PC-9 (cell line): ENCODE results near the gene ACVR2A. TPM values are rescaled to one million over a fixed set of nuclear protein-coding genes. Genes with fewer than 3 reads are reported as not detected.

Experiments used
- Bru-seq: library from RNA; stranded (reverse); fragments of 400-500 nt; gene quantifications from one replicate; lab custom pipeline; 2021; lab: Mats Ljungman, UMichigan
- BruChase-seq, 2 experiments: library from RNA; stranded (reverse); fragments of 400-500 nt; gene quantifications; one replicate each; lab custom pipeline; 2021; lab: Mats Ljungman, UMichigan
- BruUV-seq: library from RNA; stranded (reverse); fragments of 400-500 nt; replicated peaks from 2 replicates; lab custom pipeline; 2021; lab: Mats Ljungman, UMichigan
- CTCF ChIA-PET: fragments of 300-600 bp; sonication (Branson Sonifier 250); formaldehyde crosslinking; loops from one replicate; lab custom pipeline; 2022; ENCODE audit warnings: antibody characterized with exemption; lab: Charles Lee
- POLR2A ChIA-PET: fragments of 300-600 bp; sonication (Branson Sonifier 250); formaldehyde crosslinking; loops from one replicate; lab custom pipeline; 2022; ENCODE audit warnings: antibody characterized with exemption; ENCODE audit not compliant: unreplicated experiment; lab: Charles Lee
- DNase-seq, 2 experiments: peaks; one replicate each; pipeline versions ENCODE4 v3.0.0 to v3.0.0-alpha.2; 2015 to 2022; ENCODE audit warnings: mixed read lengths in 1 of 2
- H2AFZ ChIP-seq: fragments of 200-600 bp; sonication (generic); 2 replicates; pipeline ENCODE4 v1.8.1; 2017; ENCODE audit warnings: antibody characterized with exemption
- H3F3A ChIP-seq: fragments of 200-600 bp; sonication (generic); 2 replicates; pipeline ENCODE4 v1.8.1; 2017; ENCODE audit warnings: antibody characterized with exemption, mild to moderate bottlenecking, low read depth; ENCODE audit not compliant: insufficient read depth
- H3K27ac ChIP-seq: fragments of 200-600 bp; sonication (generic); 2 replicates; pipeline ENCODE4 v1.6.1; 2016; ENCODE audit warnings: mixed run types
- H3K27me3 ChIP-seq: fragments of 200-600 bp; sonication (generic); 2 replicates; pipeline ENCODE4 v1.6.1; 2016; ENCODE audit warnings: low read depth, mixed run types; ENCODE audit not compliant: insufficient read depth
- H3K36me3 ChIP-seq: fragments of 200-600 bp; sonication (generic); 2 replicates; pipeline ENCODE4 v1.6.1; 2016; ENCODE audit warnings: low read depth, mixed run types
- H3K4me1 ChIP-seq: fragments of 200-600 bp; sonication (generic); replicated peaks from 2 replicates; pipeline ENCODE4 v1.6.1; 2016; ENCODE audit warnings: mixed run types; ENCODE audit not compliant: insufficient read depth
- H3K4me2 ChIP-seq: fragments of 200-600 bp; sonication (generic); 2 replicates; pipeline ENCODE4 v1.6.1; 2017; ENCODE audit warnings: mixed run types
- H3K4me3 ChIP-seq: fragments of 200-600 bp; sonication (generic); 2 replicates; pipeline ENCODE4 v1.6.1; 2016; ENCODE audit warnings: mixed run types
- H3K79me2 ChIP-seq: fragments of 200-600 bp; sonication (generic); 2 replicates; pipeline ENCODE4 v1.6.1; 2017; ENCODE audit warnings: low read depth, mixed run types
- H3K9me2 ChIP-seq: fragments of 200-600 bp; sonication (generic); 2 replicates; pipeline ENCODE4 v1.8.1; 2017; ENCODE audit warnings: mild to moderate bottlenecking; ENCODE audit not compliant: insufficient read depth
- H3K9me3 ChIP-seq: fragments of 200-600 bp; sonication (generic); 2 replicates; pipeline ENCODE4 v1.8.1; 2016; ENCODE audit warnings: low read depth; ENCODE audit not compliant: insufficient read depth
- H4K20me1 ChIP-seq: fragments of 200-600 bp; sonication (generic); 2 replicates; pipeline ENCODE4 v1.8.1; 2017; ENCODE audit not compliant: insufficient read depth
- CTCF ChIP-seq: fragments of 200-600 bp; sonication (generic); conservative IDR thresholded peaks from 2 replicates; pipeline ENCODE4 v1.6.1; 2017; ENCODE audit warnings: mixed run types, antibody characterized with exemption, mild to moderate bottlenecking, moderate library complexity
- EZH2 ChIP-seq: fragments of 200-600 bp; sonication (generic); IDR thresholded peaks from 2 replicates; pipeline ENCODE4 v1.8.0; 2017; ENCODE audit warnings: antibody characterized with exemption, low read depth
- intact Hi-C: fragments of 100-400 bp; cut with micrococcal nuclease; formaldehyde crosslinking; loops from one replicate; pipeline ENCODE4 v1.10.0; 2022; ENCODE audit not compliant: unreplicated experiment
- long read RNA-seq: library from polyadenylated mRNA; stranded (forward); transcript quantifications from one replicate; pipeline ENCODE4 v2.0.0, GENCODE V29; 2022
- total RNA-seq: library from RNA; stranded (reverse); gene quantifications from 2 replicates; pipeline ENCODE4 v1.2.3, GENCODE V29; 2021

The ACVR2A gene
- total RNA-seq (10.2 and 10.3 TPM in 2 replicates), Bru-seq, nascent RNA (percentile 78 among the genes with signal in this experiment), BruChase-seq, experiment 1, labeled RNA remaining after a 2-hour chase (percentile 68 among the genes with signal in this experiment), BruChase-seq, experiment 2, labeled RNA remaining after a 6-hour chase (percentile 51 among the genes with signal in this experiment)
- long read RNA-seq, full-length matches to known transcripts: 1 of 1 reads
- long read RNA-seq, partial matches to known transcripts: 0 of 1 reads
- long read RNA-seq, other reads (novel, unspliced or antisense): 0 of 1 reads

- Histone ChIP-seq H3K9me3 (no peaks in the 10 kb centered on the region), H3K79me2 (peaks cover 53% of the 10 kb centered on the region), H3K4me2 (peak within 1 kb of the TSS; percentile 96), H3K4me1 (peaks cover 37% of the 10 kb centered on the region), H3F3A (0 out of 2 replicates have a peak, but pooled peaks cover 8% of the 10 kb centered on the region), H2AFZ (peak within 1 kb of the TSS; percentile 91), H4K20me1 (no peaks in the 10 kb centered on the region; the same call in 1 of the 2 replicates), H3K36me3 (no peaks in the 10 kb centered on the region), H3K27me3 (no peaks in the 10 kb centered on the region), H3K9me2 (no peaks in the 10 kb centered on the region), H3K4me3 (peak within 1 kb of the TSS; percentile 77), H3K27ac (peak within 1 kb of the TSS; percentile 89)
- BruUV-seq: no TSS peak
- intact Hi-C loops: no loop called here
- peak; percentile 21 to 35 for DNase-seq
- TF ChIP-seq EZH2 (no peak), CTCF (no peak)
- ChIA-PET CTCF (interaction anchor here (0.6 to 0.7 kb wide), 3 partner anchors 60 to 739 kb away, joined by 3 to 4 read pairs (median 3); no protein-coding TSS in a partner anchor), POLR2A (interaction anchor here (0.6 kb wide), 1 partner anchor 485 kb away, joined by 8 read pairs; no protein-coding TSS in a partner anchor)
Observed at GRCh38 chr2:147844697-147845410, at the start of gene ACVR2A. TSS of gene ACVR2A (plus strand) at chr2:147845029. CDS start at chr2:147845153, 124 bp downstream.

GRCh38 chr2:147800316-147800715 is 44.5 kb upstream of the ACVR2A start:
- no peaks in the 10 kb centered on the region for H3F3A ChIP-seq
- H3K27me3 ChIP-seq: no peaks in the 10 kb centered on the region
- H2AFZ ChIP-seq: no peak overlapping the region
- no peaks in the 10 kb centered on the region for H3K79me2 ChIP-seq
- H3K4me1 ChIP-seq: no peaks in the 10 kb centered on the region
- intact Hi-C loops: no loop called here
- no peak for DNase-seq
- H3K36me3 ChIP-seq: no peaks in the 10 kb centered on the region
- POLR2A ChIA-PET: no interaction called here
- H3K27ac ChIP-seq: no peak overlapping the region
- no peaks in the 10 kb centered on the region for H3K9me3 ChIP-seq
- TF ChIP-seq CTCF (no peak), EZH2 (no peak)
- no peaks in the 10 kb centered on the region for H3K9me2 ChIP-seq
- CTCF ChIA-PET: no interaction called here
- H3K4me3 ChIP-seq: no peak overlapping the region
- H3K4me2 ChIP-seq: no peak overlapping the region
- H4K20me1 ChIP-seq: no peaks in the 10 kb centered on the region
- BruUV-seq: no TSS peak

DNA sequence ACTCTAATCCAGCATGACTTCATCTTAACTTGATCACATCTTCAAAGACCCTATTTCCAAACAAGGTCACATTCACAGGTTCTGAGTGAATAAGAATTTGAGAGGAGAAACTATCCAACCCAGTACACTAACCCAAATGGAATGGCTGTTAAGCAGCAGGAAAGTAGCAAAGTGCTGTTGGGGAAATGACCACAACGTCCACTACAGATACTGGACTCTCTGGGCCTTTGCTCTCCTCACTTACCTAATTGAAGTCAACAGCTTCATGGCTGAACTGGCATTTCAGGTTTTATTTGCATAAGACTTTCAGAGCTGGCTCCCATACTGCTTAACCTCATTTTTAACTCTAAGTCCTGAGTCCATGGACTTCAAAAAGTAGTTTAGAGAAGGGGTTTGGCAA is 38.0 kb upstream of the ACVR2A start:
- BruUV-seq: no TSS peak
- H3K36me3 ChIP-seq: no peaks in the 10 kb centered on the region
- no peak for DNase-seq
- no peak overlapping the region for H3K4me2 ChIP-seq
- no peaks in the 10 kb centered on the region for H4K20me1 ChIP-seq
- no peak overlapping the region for H3K27ac ChIP-seq
- no peaks in the 10 kb centered on the region for H3K9me3 ChIP-seq
- H3K27me3 ChIP-seq: no peaks in the 10 kb centered on the region
- TF ChIP-seq EZH2 (no peak), CTCF (no peak)
- no peak overlapping the region for H3K4me3 ChIP-seq
- H3F3A ChIP-seq: no peaks in the 10 kb centered on the region
- 0 out of 2 replicates have a peak, but pooled peaks cover 3% of the 10 kb centered on the region for H3K4me1 ChIP-seq
- no peak overlapping the region for H2AFZ ChIP-seq
- intact Hi-C loops: no loop called here
- H3K9me2 ChIP-seq: no peaks in the 10 kb centered on the region
- ChIA-PET POLR2A (no interaction called here), CTCF (no interaction called here)
- H3K79me2 ChIP-seq: no peaks in the 10 kb centered on the region
